Mononuclear cell (primary cell): Measurements from ENCODE around the gene C1R. TPM values are rescaled to one million over a fixed set of nuclear protein-coding genes. Genes with fewer than 3 reads are reported as not detected.
"Not testable (repeated sequence)": the region's sequence is repeated elsewhere in the genome, so short reads cannot be mapped to it uniquely, and the experiment has no call there.

ENCODE experiments used
- H3K27me3 ChIP-seq: 2 replicates; pipeline ENCODE4 v1.6.0; 2011; ENCODE audit warnings: low read length, control low read depth; ENCODE audit not compliant: insufficient read depth
- H3K4me1 ChIP-seq: 2 replicates; pipeline ENCODE4 v1.5.1; 2011; ENCODE audit warnings: mild to moderate bottlenecking, low read length, control low read depth; ENCODE audit not compliant: insufficient read depth
- H3K4me3 ChIP-seq: 2 replicates; pipeline ENCODE4 v1.5.1; 2011; ENCODE audit warnings: mild to moderate bottlenecking, low read length, moderate library complexity
- H3K9me3 ChIP-seq: 2 replicates; pipeline ENCODE4 v1.5.1; 2011; ENCODE audit warnings: low read depth, mild to moderate bottlenecking, control low read depth, low read length
- total RNA-seq: library from RNA; depleted of rRNA; stranded (reverse); fragments of >200 nt; gene quantifications from one replicate; pipeline ENCODE4 v1.2.3, GENCODE V29; 2012

Gene C1R
- total RNA-seq, 1 donor = 1.4 TPM

GRCh38 chr12:7108796-7109571, 16.7 kb upstream of the C1R start, which contains the start of gene C1RL:
Gene C1RL, minus strand, starts transcription at chr12:7109214. Its CDS starts 34 bp downstream, at chr12:7109180.
- H3K27me3 ChIP-seq = no peaks in the 10 kb centered on the region
- H3K4me1 ChIP-seq = peaks cover 30% of the 10 kb centered on the region
- peak within 1 kb of the TSS; percentile 62 for H3K4me3 ChIP-seq
- H3K9me3 ChIP-seq = peaks cover 9% of the 10 kb centered on the region

- peaks cover 9% of the 10 kb centered on the region for H3K9me3 ChIP-seq
Observed at GRCh38 chr12:7108003-7108795, 16.0 kb upstream of the C1R start.

GRCh38 chr12:7107636-7108002, 15.4 kb upstream of the C1R start:
- H3K27me3 ChIP-seq = no peaks in the 10 kb centered on the region
- peaks cover 9% of the 10 kb centered on the region for H3K9me3 ChIP-seq
- peak overlapping the region; percentile 62 for H3K4me3 ChIP-seq
- peaks cover 30% of the 10 kb centered on the region for H3K4me1 ChIP-seq

More at GRCh38 chr12:7108003-7108795, 16.0 kb upstream of the C1R start:
- peaks cover 30% of the 10 kb centered on the region for H3K4me1 ChIP-seq
- peak overlapping the region; percentile 62 for H3K4me3 ChIP-seq
- H3K27me3 ChIP-seq = no peaks in the 10 kb centered on the region

- not testable (repeated sequence) for H3K27me3 ChIP-seq, H3K4me3 ChIP-seq, H3K9me3 ChIP-seq
- H3K4me1 ChIP-seq = peaks cover 30% of the 10 kb centered on the region
Observed at GRCh38 chr12:7107181-7107580, 14.9 kb upstream of the C1R start.

GRCh38 chr12:7106082-7106481, 13.8 kb upstream of the C1R start:
- Histone ChIP-seq H3K4me1 (peaks cover 30% of the 10 kb centered on the region), H3K27me3 (no peaks in the 10 kb centered on the region), H3K4me3 (no peak overlapping the region)

GRCh38 chr12:7103837-7104584, 11.8 kb upstream of the C1R start:
- no peaks in the 10 kb centered on the region for H3K27me3 ChIP-seq
- peaks cover 30% of the 10 kb centered on the region for H3K4me1 ChIP-seq
- H3K4me3 ChIP-seq = no peak overlapping the region
- H3K9me3 ChIP-seq = peaks cover 9% of the 10 kb centered on the region

More at GRCh38 chr12:7106082-7106481, 13.8 kb upstream of the C1R start:
- peaks cover 9% of the 10 kb centered on the region for H3K9me3 ChIP-seq

- Histone ChIP-seq H3K4me1 (peaks cover 21% of the 10 kb centered on the region), H3K9me3 (peaks cover 9% of the 10 kb centered on the region), H3K4me3 (no peak overlapping the region), H3K27me3 (no peaks in the 10 kb centered on the region)
Observed at GRCh38 chr12:7102582-7102981, 10.3 kb upstream of the C1R start.

GRCh38 chr12:7101694-7102131, 9.5 kb upstream of the C1R start:
- Histone ChIP-seq H3K4me1 (peaks cover 14% of the 10 kb centered on the region), H3K4me3 (no peak overlapping the region), H3K9me3 (peaks cover 9% of the 10 kb centered on the region), H3K27me3 (no peaks in the 10 kb centered on the region)

GRCh38 chr12:7101047-7101693, 8.9 kb upstream of the C1R start:
- Histone ChIP-seq H3K4me3 (no peak overlapping the region), H3K4me1 (peaks cover 11% of the 10 kb centered on the region), H3K9me3 (peaks cover 6% of the 10 kb centered on the region), H3K27me3 (no peaks in the 10 kb centered on the region)

- Histone ChIP-seq H3K27me3 (no peaks in the 10 kb centered on the region), H3K9me3 (no peaks in the 10 kb centered on the region), H3K4me1 (peaks cover 11% of the 10 kb centered on the region), H3K4me3 (no peak overlapping the region)
Observed at GRCh38 chr12:7100239-7100638, 8.0 kb upstream of the C1R start.

- Histone ChIP-seq H3K9me3 (no peaks in the 10 kb centered on the region), H3K4me3 (no peak overlapping the region), H3K4me1 (peaks cover 11% of the 10 kb centered on the region), H3K27me3 (no peaks in the 10 kb centered on the region)
Observed at GRCh38 chr12:7099290-7099996, 7.2 kb upstream of the C1R start.

GRCh38 chr12:7096979-7097378, 4.7 kb upstream of the C1R start:
- H3K4me3 ChIP-seq = no peak overlapping the region
- no peaks in the 10 kb centered on the region for H3K27me3 ChIP-seq
- H3K9me3 ChIP-seq = no peaks in the 10 kb centered on the region
- H3K4me1 ChIP-seq = peaks cover 14% of the 10 kb centered on the region

- no peaks in the 10 kb centered on the region for H3K9me3 ChIP-seq
- H3K4me1 ChIP-seq = peaks cover 15% of the 10 kb centered on the region
- H3K27me3 ChIP-seq = no peaks in the 10 kb centered on the region
- no peak overlapping the region for H3K4me3 ChIP-seq
Observed at GRCh38 chr12:7096006-7096932, 4.0 kb upstream of the C1R start.
